GM06990 (cell line): ENCODE measurements around the gene SIAH3.
"Not testable (repeated sequence)": the region's sequence is repeated elsewhere in the genome, so short reads cannot be mapped to it uniquely, and the experiment has no call there.

Experiments used
- DNase-seq: peaks from one replicate; pipeline ENCODE4 v3.0.0-alpha.2; 2011; ENCODE audit not compliant: insufficient read length; ENCODE audit errors: extremely low read depth
- H3K27me3 ChIP-seq: replicated peaks from 2 replicates; pipeline ENCODE4 v1.6.0; 2011; ENCODE audit warnings: low read length; ENCODE audit not compliant: control insufficient read depth, insufficient read depth
- H3K36me3 ChIP-seq: 2 replicates; pipeline ENCODE4 v1.5.1; 2011; ENCODE audit warnings: low read length; ENCODE audit not compliant: control insufficient read depth, insufficient read depth
- H3K4me3 ChIP-seq: replicated peaks from 2 replicates; pipeline ENCODE4 v1.5.1; 2011; ENCODE audit warnings: low read depth, mild to moderate bottlenecking, control low read depth, low read length
- CTCF ChIP-seq: IDR thresholded peaks from 2 replicates; pipeline ENCODE4 v1.5.1; 2011; ENCODE audit warnings: low read length, control low read depth, mild to moderate bottlenecking, inconsistent platforms; ENCODE audit not compliant: insufficient read depth, poor library complexity, severe bottlenecking

The SIAH3 gene

GRCh38 chr13:45873491-45874325 is 22.2 kb upstream of the SIAH3 start:
- H3K4me3 ChIP-seq = no peak overlapping the region
- TF ChIP-seq CTCF = no peak
- no peaks in the 10 kb centered on the region for H3K36me3 ChIP-seq
- DNase-seq = no peak
- H3K27me3 ChIP-seq = no peaks in the 10 kb centered on the region; the same call in 1 of the 2 replicates

GRCh38 chr13:45872566-45872965 is 21.0 kb upstream of the SIAH3 start:
- H3K4me3 ChIP-seq = no peak overlapping the region
- no peak for TF ChIP-seq CTCF
- DNase-seq = no peak
- no peaks in the 10 kb centered on the region; the same call in 1 of the 2 replicates for H3K27me3 ChIP-seq
- no peaks in the 10 kb centered on the region for H3K36me3 ChIP-seq

GRCh38 chr13:45871201-45871600 is 19.6 kb upstream of the SIAH3 start:
- not testable (repeated sequence) for DNase-seq, H3K36me3 ChIP-seq, H3K27me3 ChIP-seq, H3K4me3 ChIP-seq

- TF ChIP-seq CTCF = no peak
- no peak for DNase-seq
- Histone ChIP-seq H3K36me3 (no peaks in the 10 kb centered on the region), H3K4me3 (no peak overlapping the region), H3K27me3 (no peaks in the 10 kb centered on the region)
These were observed 18.7 kb upstream of the SIAH3 start for GRCh38 chr13:45870232-45870631.

GRCh38 chr13:45865414-45865813 is 13.9 kb upstream of the SIAH3 start:
- Histone ChIP-seq H3K36me3 (no peaks in the 10 kb centered on the region), H3K4me3 (no peak overlapping the region), H3K27me3 (no peaks in the 10 kb centered on the region; the same call in none of the 2 replicates)
- TF ChIP-seq CTCF = no peak
- DNase-seq = no peak

- Histone ChIP-seq H3K27me3 (no peaks in the 10 kb centered on the region; the same call in none of the 2 replicates), H3K36me3 (no peaks in the 10 kb centered on the region), H3K4me3 (no peak overlapping the region)
- no peak for DNase-seq
- no peak for TF ChIP-seq CTCF
These were observed 12.4 kb upstream of the SIAH3 start for GRCh38 chr13:45863709-45864590.
